Dendritic cell treated with granulocyte-macrophage colony-stimulating factor and Interleukin-4, amounts not matched to agents 40 ng/mL and 50 ng/mL, for 4 days (primary cell): ENCODE data around the gene CCDC180.
"Not testable (repeated sequence)": the region's sequence is repeated elsewhere in the genome, so short reads cannot be mapped to it uniquely, and the experiment has no call there.

Experiments
- H3K27ac Mint-ChIP-seq: one replicate; pipeline ENCODE4 v1.8.0; 2022; ENCODE audit warnings: mild to moderate bottlenecking, mixed read lengths
- H3K27me3 Mint-ChIP-seq: one replicate; pipeline ENCODE4 v1.8.0; 2022; ENCODE audit warnings: mild to moderate bottlenecking, mixed read lengths
- H3K36me3 Mint-ChIP-seq: one replicate; pipeline ENCODE4 v1.8.0; 2022; ENCODE audit warnings: low read depth, mixed read lengths
- H3K4me1 Mint-ChIP-seq: one replicate; pipeline ENCODE4 v1.8.0; 2022; ENCODE audit warnings: low read depth, mixed read lengths
- H3K4me3 Mint-ChIP-seq: one replicate; pipeline ENCODE4 v1.8.0; 2022; ENCODE audit warnings: mild to moderate bottlenecking, moderate library complexity, mixed read lengths
- H3K9me3 Mint-ChIP-seq: one replicate; pipeline ENCODE4 v1.8.0; 2022; ENCODE audit warnings: mixed read lengths
- intact Hi-C: fragments of 100-400 bp; cut with micrococcal nuclease; formaldehyde crosslinking; loops from one replicate; pipeline ENCODE4 v1.15.0; 2022

The CCDC180 gene

DNA sequence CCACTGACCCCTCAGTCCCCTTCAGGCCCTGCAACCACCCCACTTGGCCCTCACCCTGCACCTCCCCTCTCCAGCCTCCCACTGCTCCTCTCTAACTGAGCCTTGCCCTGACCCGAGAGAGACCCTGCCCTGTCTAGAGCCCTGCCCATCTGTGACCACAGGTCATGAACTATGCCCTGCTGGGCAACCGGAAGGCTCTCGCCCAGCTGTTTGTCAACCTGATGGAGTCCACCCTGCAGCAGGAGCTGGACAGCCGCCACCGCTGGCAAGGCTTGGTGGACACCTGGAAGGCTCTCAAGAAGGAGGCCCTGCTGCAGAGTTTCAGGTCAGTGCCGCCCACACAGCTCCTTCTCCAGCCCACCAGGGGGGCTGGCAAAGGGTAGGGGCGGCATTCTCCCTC lies 9.4 kb downstream of the CCDC180 start:
- no peaks in the 10 kb centered on the region for H3K36me3 Mint-ChIP-seq
- H3K4me3 Mint-ChIP-seq, result no peak overlapping the region
- intact Hi-C loops, result no loop called here
- H3K4me1 Mint-ChIP-seq, result no peaks in the 10 kb centered on the region
- H3K27me3 Mint-ChIP-seq, result no peaks in the 10 kb centered on the region
- H3K27ac Mint-ChIP-seq, result no peak overlapping the region
- H3K9me3 Mint-ChIP-seq, result no peaks in the 10 kb centered on the region

DNA sequence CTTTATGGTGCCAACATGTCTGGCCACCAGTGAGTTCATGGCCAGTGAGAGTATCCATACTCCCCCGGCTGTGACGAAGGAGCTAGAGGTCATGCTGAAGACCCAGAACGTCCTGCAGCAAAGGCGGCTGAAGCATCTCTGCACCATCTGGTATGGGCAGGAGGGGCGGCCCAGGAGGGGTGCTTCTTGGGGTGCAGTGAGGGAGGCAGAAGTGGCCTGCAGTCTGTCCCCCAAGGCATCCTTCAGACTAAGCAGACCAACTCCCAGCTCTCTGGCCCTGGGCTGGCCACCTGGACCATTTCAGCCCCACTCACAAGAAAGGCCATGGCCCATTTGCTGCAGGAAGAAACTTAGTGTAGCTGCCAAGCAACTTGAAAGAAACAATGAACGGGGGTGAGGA lies 11.0 kb downstream of the CCDC180 start:
- intact Hi-C loops, result no loop called here
- Mint-ChIP-seq H3K36me3 (peaks cover 5% of the 10 kb centered on the region), H3K4me3 (no peak overlapping the region), H3K9me3 (no peaks in the 10 kb centered on the region), H3K27me3 (no peaks in the 10 kb centered on the region), H3K27ac (no peak overlapping the region), H3K4me1 (no peaks in the 10 kb centered on the region)

DNA sequence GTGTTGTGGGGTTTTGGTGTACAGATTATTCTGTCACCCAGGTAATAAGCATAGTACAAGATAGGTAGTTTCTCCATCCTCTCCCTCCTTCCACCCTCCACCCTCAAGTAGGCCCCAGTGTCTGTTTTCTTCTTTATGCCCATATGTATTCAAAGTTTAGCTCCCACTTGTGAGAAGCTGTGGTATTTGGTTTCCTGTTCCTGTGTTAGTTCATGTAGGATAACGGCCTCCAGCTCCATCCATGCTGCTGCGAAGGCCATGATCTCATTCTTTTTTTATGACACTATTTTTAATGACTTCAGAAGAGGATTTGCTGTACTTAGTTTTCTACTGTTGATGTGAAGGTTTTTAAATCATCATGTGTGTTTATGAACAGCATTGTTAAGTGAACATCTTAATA lies 11.9 kb downstream of the CCDC180 start:
- intact Hi-C loops, result no loop called here
- H3K27me3 Mint-ChIP-seq, result no peaks in the 10 kb centered on the region
- no peaks in the 10 kb centered on the region for H3K9me3 Mint-ChIP-seq
- H3K27ac Mint-ChIP-seq, result no peak overlapping the region
- H3K4me3 Mint-ChIP-seq, result no peak overlapping the region
- no peaks in the 10 kb centered on the region for H3K4me1 Mint-ChIP-seq
- H3K36me3 Mint-ChIP-seq, result peaks cover 6% of the 10 kb centered on the region

DNA sequence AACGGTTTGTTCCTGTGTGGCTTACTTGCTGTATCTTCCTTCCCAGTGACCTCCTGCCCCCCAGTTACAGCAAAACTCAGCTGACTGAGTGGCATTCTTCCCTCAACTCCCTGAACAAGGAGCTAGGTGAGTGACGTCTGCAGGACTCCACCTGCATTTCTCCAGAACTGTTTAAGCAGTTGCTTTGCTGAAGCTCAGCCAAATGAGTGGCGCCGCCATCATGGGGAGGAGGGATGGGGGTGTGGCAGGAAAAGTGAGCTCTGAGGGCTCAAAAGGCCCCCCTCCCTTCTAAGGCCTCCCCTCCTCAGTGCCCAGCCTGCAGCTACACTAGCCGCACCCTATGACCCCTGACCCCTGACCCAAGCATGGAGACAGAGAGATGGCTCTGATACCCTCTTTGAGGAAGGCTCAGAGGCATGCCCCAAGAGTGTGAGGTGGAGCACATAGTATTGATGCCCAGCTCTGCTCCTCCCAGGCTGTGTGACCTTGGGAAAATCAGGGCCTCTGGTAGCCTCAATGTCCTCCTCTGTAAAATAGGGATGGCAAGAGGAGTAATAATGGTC lies 12.7 kb downstream of the CCDC180 start:
- H3K27me3 Mint-ChIP-seq, result no peaks in the 10 kb centered on the region
- peaks cover 6% of the 10 kb centered on the region for H3K36me3 Mint-ChIP-seq
- intact Hi-C loops, result no loop called here
- no peaks in the 10 kb centered on the region for H3K9me3 Mint-ChIP-seq
- no peak overlapping the region for H3K27ac Mint-ChIP-seq
- no peak overlapping the region for H3K4me3 Mint-ChIP-seq
- H3K4me1 Mint-ChIP-seq, result no peaks in the 10 kb centered on the region

DNA sequence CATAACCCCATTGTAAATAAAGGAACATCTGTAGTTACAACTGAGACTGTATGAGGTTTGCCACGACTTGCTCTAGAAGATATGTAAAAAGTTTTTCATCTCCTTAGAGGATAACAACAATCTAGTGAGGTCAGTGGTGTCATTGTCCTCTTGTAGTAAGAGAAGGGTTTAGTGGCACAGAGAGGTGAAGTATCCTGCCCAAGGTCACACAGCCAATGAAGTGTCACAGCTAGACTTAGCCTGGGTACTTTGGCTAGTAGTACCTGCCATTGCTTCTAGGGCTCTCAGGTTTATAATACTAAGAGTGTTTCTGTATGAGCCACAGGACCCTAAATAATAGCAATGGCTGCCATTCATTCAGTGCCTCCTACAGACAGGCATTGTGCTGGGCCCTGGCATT lies 13.8 kb downstream of the CCDC180 start:
- Mint-ChIP-seq H3K9me3 (no peaks in the 10 kb centered on the region), H3K27me3 (no peaks in the 10 kb centered on the region), H3K4me3 (no peak overlapping the region), H3K27ac (no peak overlapping the region), H3K4me1 (no peaks in the 10 kb centered on the region), H3K36me3 (peaks cover 6% of the 10 kb centered on the region)
- intact Hi-C loops, result no loop called here

DNA sequence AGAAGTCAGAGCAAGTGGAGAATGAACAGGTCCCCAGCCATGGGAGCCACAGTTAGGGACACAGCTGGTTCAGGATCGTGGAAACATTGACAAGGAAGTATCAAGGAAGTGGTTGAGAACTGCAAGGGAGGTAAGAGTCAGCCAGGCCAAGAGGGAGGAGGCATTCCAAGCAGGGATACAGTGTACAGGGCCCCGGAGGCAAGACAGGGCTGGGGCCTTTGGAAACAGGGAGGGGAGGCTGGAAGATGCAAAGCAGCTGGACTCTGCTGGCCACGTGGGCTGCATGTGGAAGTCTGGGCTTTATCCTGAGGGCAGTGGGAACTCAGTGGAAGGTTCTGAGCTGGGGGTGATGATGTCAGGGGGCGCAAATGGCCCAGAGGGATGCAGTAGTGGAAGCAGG lies 14.2 kb downstream of the CCDC180 start:
- Mint-ChIP-seq H3K4me3 (no peak overlapping the region), H3K9me3 (no peaks in the 10 kb centered on the region), H3K4me1 (no peaks in the 10 kb centered on the region), H3K27me3 (no peaks in the 10 kb centered on the region), H3K36me3 (peaks cover 6% of the 10 kb centered on the region), H3K27ac (no peak overlapping the region)
- intact Hi-C loops, result no loop called here

DNA sequence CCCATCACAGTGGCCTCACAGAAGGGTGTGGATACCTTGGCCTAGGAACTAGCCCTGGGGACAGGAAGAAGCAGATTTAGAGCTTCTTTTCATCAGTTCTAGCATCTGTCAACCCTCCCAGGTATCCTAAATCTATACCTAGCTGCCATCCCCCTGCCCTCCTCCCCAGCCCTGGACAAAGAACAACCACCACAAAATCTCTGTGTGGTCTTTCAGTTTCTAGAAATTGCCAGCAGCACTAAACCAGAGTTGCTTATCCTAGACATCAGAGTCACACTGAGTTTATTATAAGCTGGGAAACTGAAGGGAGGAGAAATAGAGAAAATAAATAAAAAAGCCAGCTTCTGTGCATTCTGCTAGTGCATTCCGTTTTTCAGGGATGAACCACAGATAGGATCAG lies 14.6 kb downstream of the CCDC180 start:
- Mint-ChIP-seq H3K4me3 (no peak overlapping the region), H3K9me3 (no peaks in the 10 kb centered on the region), H3K4me1 (no peaks in the 10 kb centered on the region), H3K27me3 (no peaks in the 10 kb centered on the region), H3K36me3 (peaks cover 6% of the 10 kb centered on the region), H3K27ac (no peak overlapping the region)
- intact Hi-C loops, result no loop called here

DNA sequence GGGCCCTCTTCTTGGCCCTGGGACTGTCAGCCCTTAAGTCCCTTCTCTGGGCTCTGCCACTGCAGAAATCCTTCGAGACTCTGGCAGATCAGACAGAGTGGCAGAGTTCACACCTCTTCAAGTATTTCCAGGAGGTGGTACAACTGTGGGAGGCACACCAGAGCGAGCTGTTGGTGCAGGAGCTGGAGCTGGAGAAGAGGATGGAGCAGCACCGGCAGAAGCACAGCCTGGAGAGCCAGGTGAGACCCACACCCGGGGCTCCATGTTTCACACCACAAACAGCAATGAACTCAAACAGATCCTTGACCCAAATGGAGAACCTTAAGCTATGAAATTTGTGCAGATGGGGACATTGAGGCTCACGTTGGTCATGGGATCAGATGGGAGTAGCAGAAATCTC lies 17.5 kb downstream of the CCDC180 start:
- H3K27ac Mint-ChIP-seq, result no peak overlapping the region
- no peaks in the 10 kb centered on the region for H3K9me3 Mint-ChIP-seq
- intact Hi-C loops, result no loop called here
- no peak overlapping the region for H3K4me3 Mint-ChIP-seq
- no peaks in the 10 kb centered on the region for H3K4me1 Mint-ChIP-seq
- no peaks in the 10 kb centered on the region for H3K27me3 Mint-ChIP-seq
- H3K36me3 Mint-ChIP-seq, result peaks cover 6% of the 10 kb centered on the region

DNA sequence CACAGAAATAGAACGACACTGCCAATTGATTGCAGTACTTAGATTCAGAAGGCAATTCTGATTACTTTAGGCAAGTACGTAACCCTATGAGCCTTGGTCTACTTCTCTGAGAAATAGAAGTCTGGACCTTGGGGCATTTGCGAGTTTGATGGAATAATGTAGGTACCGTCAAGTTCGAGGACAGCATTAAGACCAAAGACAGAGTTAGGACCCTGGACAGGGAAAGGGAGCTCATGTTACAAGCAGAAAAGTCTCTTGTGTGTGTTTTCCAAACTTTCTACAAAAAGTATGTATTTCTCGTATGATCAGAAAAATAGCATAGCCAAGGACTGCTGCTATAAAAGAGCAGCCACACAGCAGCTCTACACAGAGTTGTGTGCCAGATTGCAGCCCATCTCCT lies 20.1 kb downstream of the CCDC180 start:
- Mint-ChIP-seq H3K4me1 (no peaks in the 10 kb centered on the region), H3K27me3 (no peaks in the 10 kb centered on the region), H3K36me3 (peaks cover 6% of the 10 kb centered on the region), H3K4me3 (no peak overlapping the region), H3K27ac (no peak overlapping the region), H3K9me3 (peaks cover 8% of the 10 kb centered on the region)
- intact Hi-C loops, result no loop called here

DNA sequence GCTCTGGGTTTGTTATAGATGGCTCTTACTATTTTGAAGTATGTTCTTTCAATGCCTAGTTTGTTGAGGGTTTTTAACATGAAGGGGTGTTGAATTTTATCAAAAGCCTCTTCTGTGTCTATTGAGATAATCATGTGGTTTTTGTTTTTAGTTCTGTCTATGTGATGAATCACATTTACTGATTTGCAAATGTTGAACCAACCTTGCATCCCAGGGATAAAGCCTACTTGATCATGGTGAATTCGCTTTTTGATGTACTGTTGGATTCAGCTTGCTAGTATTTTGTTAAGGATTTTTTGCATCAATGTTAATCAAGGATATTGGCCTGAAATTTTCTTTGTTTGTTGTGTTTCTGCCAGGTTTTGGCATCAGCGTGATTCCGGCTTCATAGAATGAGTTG lies 25.5 kb downstream of the CCDC180 start:
- Mint-ChIP-seq H3K36me3 (no peaks in the 10 kb centered on the region), H3K9me3 (peaks cover 13% of the 10 kb centered on the region), H3K27me3 (no peaks in the 10 kb centered on the region), H3K27ac (no peak overlapping the region), H3K4me1 (no peaks in the 10 kb centered on the region), H3K4me3 (no peak overlapping the region)
- intact Hi-C loops, result no loop called here

DNA sequence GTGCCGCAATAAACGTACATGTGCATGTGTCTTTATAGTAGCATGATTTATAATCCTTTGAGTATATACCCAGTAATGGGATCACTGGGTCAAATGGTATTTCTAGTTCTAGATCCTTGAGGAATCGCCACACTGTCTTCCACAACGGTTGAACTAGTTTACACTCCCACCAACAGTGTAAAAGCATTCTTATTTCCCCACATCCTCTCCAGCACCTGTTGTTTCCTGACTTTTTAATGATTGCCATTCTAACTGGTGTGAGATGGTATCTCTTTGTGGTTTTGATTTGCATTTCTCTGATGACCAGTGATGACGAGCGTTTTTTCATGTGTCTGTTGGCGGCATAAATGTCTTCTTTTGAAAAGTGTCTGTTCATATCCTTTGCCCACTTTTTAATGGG lies 28.2 kb downstream of the CCDC180 start:
- H3K9me3 Mint-ChIP-seq, result peaks cover 29% of the 10 kb centered on the region
- H3K4me1 Mint-ChIP-seq, H3K36me3 Mint-ChIP-seq, H3K27me3 Mint-ChIP-seq, H3K4me3 Mint-ChIP-seq, H3K27ac Mint-ChIP-seq, intact Hi-C loops: not testable (repeated sequence)

DNA sequence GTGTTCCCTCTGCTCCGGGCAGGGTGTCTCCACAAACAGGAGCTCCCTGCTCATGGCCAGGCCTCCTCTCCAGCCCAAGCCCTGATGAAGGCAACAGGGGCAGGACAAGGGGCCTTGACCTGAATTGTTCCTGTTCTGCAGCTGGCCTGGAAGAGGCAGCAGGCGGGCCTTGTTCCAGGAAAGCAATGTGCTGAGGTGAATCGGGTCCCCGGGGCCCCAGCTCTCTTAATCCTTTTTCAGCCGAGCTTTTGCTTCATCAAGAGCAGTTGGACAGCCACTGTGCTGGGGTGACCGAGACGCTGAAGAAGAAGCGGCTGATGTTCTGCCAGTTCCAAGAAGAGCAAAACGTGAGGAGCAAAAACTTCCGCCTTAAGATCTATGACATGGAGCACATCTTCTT lies 41.4 kb downstream of the CCDC180 start:
- Mint-ChIP-seq H3K27me3 (no peaks in the 10 kb centered on the region), H3K36me3 (no peaks in the 10 kb centered on the region), H3K4me3 (no peak overlapping the region), H3K4me1 (no peaks in the 10 kb centered on the region), H3K9me3 (no peaks in the 10 kb centered on the region), H3K27ac (no peak overlapping the region)
- intact Hi-C loops, result no loop called here

DNA sequence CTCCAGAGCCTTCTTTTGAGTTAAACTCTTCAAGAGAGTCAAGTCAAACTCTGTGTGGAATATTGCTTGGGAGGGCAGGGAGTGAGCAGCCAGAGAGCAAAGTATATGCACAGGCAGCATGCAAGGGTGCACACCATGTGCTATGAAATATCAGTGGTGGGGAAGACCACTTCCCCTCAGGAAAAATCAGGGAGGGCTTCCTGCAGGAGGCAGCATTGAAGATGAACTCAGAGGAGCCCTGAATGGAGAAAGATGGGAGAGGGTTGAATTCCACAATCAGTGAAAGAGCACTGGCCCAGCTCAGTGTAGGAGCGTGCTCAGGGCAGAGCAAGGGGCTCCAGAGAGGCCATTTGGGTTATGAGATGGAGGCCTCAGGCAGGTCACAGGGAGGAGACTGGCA lies 41.9 kb downstream of the CCDC180 start:
- Mint-ChIP-seq H3K4me3 (no peak overlapping the region), H3K36me3 (no peaks in the 10 kb centered on the region), H3K27ac (no peak overlapping the region), H3K4me1 (no peaks in the 10 kb centered on the region), H3K9me3 (no peaks in the 10 kb centered on the region), H3K27me3 (no peaks in the 10 kb centered on the region)
- intact Hi-C loops, result no loop called here

DNA sequence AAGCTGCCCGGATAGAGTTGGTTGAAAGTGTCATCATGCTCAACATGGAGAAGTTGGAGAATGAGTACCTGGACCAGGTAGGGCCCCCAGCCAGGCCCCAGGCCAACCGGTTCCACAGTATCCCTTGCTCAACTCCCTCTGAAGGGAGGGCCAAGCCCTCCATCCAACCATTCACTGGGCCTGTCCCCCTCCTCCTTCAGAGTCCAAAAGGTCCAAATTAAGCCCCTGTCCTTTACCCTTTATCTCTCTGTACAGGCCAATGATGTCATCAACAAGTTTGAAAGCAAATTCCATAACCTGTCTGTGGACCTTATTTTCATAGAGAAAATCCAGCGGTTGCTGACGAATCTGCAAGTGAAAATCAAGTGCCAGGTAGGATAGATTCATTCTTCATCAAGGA lies 47.2 kb downstream of the CCDC180 start:
- no peaks in the 10 kb centered on the region for H3K4me1 Mint-ChIP-seq
- H3K27ac Mint-ChIP-seq, result no peak overlapping the region
- intact Hi-C loops, result no loop called here
- no peaks in the 10 kb centered on the region for H3K36me3 Mint-ChIP-seq
- H3K27me3 Mint-ChIP-seq, result no peaks in the 10 kb centered on the region
- no peak overlapping the region for H3K4me3 Mint-ChIP-seq
- H3K9me3 Mint-ChIP-seq, result no peaks in the 10 kb centered on the region

DNA sequence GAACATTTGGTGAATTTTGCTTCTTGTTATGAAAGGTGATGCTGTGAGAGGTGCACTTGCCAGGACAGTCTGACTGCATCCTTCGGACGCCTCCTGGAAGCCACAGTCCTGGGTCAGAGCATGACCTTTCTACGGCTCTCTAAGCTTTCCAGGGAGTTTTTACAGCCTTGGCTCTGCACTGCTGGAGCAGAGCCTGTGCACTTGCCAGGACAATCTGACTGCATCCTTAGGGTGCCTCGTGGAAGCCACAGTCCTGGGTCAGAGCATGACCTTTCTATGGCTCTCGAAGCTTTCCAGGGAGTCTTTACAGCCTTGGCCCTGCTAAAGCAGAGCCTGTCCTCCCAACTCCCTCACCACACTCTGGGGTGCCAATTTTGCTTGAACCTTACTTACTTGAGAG lies 49.6 kb downstream of the CCDC180 start:
- H3K9me3 Mint-ChIP-seq, result no peaks in the 10 kb centered on the region
- intact Hi-C loops, result no loop called here
- H3K27me3 Mint-ChIP-seq, result no peaks in the 10 kb centered on the region
- no peaks in the 10 kb centered on the region for H3K36me3 Mint-ChIP-seq
- no peak overlapping the region for H3K4me3 Mint-ChIP-seq
- H3K27ac Mint-ChIP-seq, result no peak overlapping the region
- H3K4me1 Mint-ChIP-seq, result no peaks in the 10 kb centered on the region
